ENCODE measurements around the gene SPTBN5.
"Not testable (repeated sequence)": the region's sequence is repeated elsewhere in the genome, so short reads cannot be mapped to it uniquely, and the experiment has no call there.

SPTBN5 gene

GRCh38 chr15:41839781-41840491 lies 53.9 kb downstream of the SPTBN5 start:
- no peaks in the 10 kb centered on the region for H3K4me1 ChIP-seq (ENCODE audit: control insufficient read depth in 1 of 2, insufficient read depth in 2 of 2, low read length in 2 of 2)
- no peaks in the 10 kb centered on the region for H3K9me3 ChIP-seq (ENCODE audit: control insufficient read depth in 1 of 2, low read length in 2 of 2)
- H3K27ac ChIP-seq (ENCODE audit: low read length), result no peak overlapping the region
- peaks cover 3 to 53% of the 10 kb centered on the region in 2 donors for H3K36me3 ChIP-seq (ENCODE audit: control insufficient read depth in 1 of 2, insufficient read depth in 2 of 2, low read length in 2 of 2)
- no peak overlapping the region for H3K4me3 ChIP-seq (ENCODE audit: low read depth in 1 of 2, low read length in 2 of 2)
- H3K27me3 ChIP-seq (ENCODE audit: low read depth, low read length), result no peaks in the 10 kb centered on the region

DNA sequence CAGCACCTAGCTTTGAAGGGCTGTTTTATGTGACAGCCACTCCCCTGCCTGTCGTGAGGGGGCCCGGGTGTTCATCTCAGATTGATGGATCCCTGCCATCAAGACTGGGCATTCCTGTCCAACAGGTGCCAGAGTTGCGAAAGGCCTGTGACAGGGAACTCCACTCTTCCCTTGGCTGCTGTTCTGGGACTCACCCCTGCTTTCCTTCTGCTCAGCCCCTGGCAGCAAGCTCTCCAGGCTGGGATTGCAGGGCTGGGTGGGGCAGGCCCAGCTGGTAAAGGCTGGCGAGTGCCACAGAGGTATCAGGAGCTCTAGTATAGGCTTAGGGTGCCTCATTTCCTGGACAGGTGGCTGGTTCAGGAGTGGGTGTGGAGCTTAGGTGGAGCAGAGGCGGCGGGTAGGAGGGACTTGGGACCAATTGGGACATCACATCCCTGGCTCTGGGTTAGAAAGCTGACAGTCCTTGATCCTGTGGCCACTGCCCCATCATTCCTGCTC lies 55.4 kb downstream of the SPTBN5 start, which contains the start of gene PLA2G4B:
Gene PLA2G4B (plus strand): TSS at position 448 of the 498 bp plus-strand sequence. CDS start 67 bp downstream, outside the sequence.
- Histone ChIP-seq H3K36me3 (ENCODE audit: control insufficient read depth in 1 of 2, insufficient read depth in 2 of 2, low read length in 2 of 2) (peaks cover 3 to 38% of the 10 kb centered on the region in 2 donors), H3K4me1 (ENCODE audit: control insufficient read depth in 1 of 2, insufficient read depth in 2 of 2, low read length in 2 of 2) (no peaks in the 10 kb centered on the region), H3K27ac (ENCODE audit: low read length) (no peak within 1 kb of the TSS), H3K4me3 (ENCODE audit: low read depth in 1 of 2, low read length in 2 of 2) (no peak within 1 kb of the TSS), H3K27me3 (ENCODE audit: low read depth, low read length) (no peaks in the 10 kb centered on the region), H3K9me3 (ENCODE audit: control insufficient read depth in 1 of 2, low read length in 2 of 2) (no peaks in the 10 kb centered on the region)

- no peak overlapping the region for H3K4me3 ChIP-seq (ENCODE audit: low read depth in 1 of 2, low read length in 2 of 2)
- peaks cover 3 to 32% of the 10 kb centered on the region in 2 donors for H3K36me3 ChIP-seq (ENCODE audit: control insufficient read depth in 1 of 2, insufficient read depth in 2 of 2, low read length in 2 of 2)
- H3K27me3 ChIP-seq (ENCODE audit: low read depth, low read length), result no peaks in the 10 kb centered on the region
- no peaks in the 10 kb centered on the region for H3K9me3 ChIP-seq (ENCODE audit: control insufficient read depth in 1 of 2, low read length in 2 of 2)
- H3K4me1 ChIP-seq (ENCODE audit: control insufficient read depth in 1 of 2, insufficient read depth in 2 of 2, low read length in 2 of 2), result no peaks in the 10 kb centered on the region
- no peak overlapping the region for H3K27ac ChIP-seq (ENCODE audit: low read length)
Measured at GRCh38 chr15:41836713-41837454, 57.0 kb downstream of the SPTBN5 start.

DNA sequence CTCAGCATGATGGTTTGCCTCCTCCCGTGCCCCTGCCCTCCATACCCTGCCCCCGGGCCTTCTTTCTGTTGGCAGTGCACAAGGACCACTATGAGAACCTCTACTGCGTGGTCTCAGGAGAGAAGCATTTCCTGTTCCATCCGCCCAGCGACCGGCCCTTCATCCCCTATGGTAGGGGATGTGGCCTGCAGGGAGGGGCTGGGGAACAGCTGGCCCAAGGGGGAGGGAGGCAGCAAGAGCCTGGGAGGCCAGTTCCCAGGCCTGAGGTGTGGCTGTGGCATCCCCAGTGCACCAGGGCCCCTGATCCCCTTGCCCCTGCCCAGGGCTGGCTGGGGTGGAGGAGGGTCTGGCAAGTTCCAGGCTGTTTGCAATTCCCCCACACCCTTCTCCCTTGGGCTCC lies 57.8 kb downstream of the SPTBN5 start:
- Histone ChIP-seq H3K4me3 (ENCODE audit: low read depth in 1 of 2, low read length in 2 of 2) (no peak overlapping the region), H3K27me3 (ENCODE audit: low read depth, low read length) (no peaks in the 10 kb centered on the region), H3K4me1 (ENCODE audit: control insufficient read depth in 1 of 2, insufficient read depth in 2 of 2, low read length in 2 of 2) (no peaks in the 10 kb centered on the region), H3K27ac (ENCODE audit: low read length) (no peak overlapping the region), H3K36me3 (ENCODE audit: control insufficient read depth in 1 of 2, insufficient read depth in 2 of 2, low read length in 2 of 2) (peaks cover 3 to 31% of the 10 kb centered on the region in 2 donors), H3K9me3 (ENCODE audit: control insufficient read depth in 1 of 2, low read length in 2 of 2) (no peaks in the 10 kb centered on the region)

GRCh38 chr15:41834096-41834495 lies 59.8 kb downstream of the SPTBN5 start:
- Histone ChIP-seq H3K4me1 (ENCODE audit: control insufficient read depth in 1 of 2, insufficient read depth in 2 of 2, low read length in 2 of 2) (peaks cover 0 to under 1% of the 10 kb centered on the region in 2 donors), H3K4me3 (ENCODE audit: low read depth in 1 of 2, low read length in 2 of 2) (no peak overlapping the region), H3K27me3 (ENCODE audit: low read depth, low read length) (no peaks in the 10 kb centered on the region), H3K9me3 (ENCODE audit: control insufficient read depth in 1 of 2, low read length in 2 of 2) (no peaks in the 10 kb centered on the region), H3K36me3 (ENCODE audit: control insufficient read depth in 1 of 2, insufficient read depth in 2 of 2, low read length in 2 of 2) (peaks cover 3 to 16% of the 10 kb centered on the region in 2 donors), H3K27ac (ENCODE audit: low read length) (no peak overlapping the region)

DNA sequence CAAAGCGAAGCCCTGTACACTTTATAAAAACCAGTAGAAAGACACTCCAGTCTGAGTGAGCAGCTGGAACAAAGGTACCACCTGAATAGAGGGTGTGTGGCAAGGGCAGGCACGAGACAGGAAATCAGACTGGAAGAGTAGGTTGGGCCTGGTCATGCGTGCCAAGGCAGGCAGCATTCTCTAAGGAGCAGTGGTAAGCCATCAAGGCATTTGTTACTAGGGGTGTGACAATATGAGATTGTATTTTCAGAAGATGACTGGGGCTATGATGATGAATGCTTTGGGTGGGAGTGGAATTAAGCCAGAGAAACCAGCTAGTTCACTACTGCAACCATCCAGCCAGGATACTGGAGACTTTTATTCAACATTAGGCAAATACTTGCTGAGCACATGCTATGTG lies 61.0 kb downstream of the SPTBN5 start:
- H3K9me3 ChIP-seq (ENCODE audit: control insufficient read depth in 1 of 2, low read length in 2 of 2), result no peaks in the 10 kb centered on the region
- peaks cover 0 to 16% of the 10 kb centered on the region in 2 donors for H3K36me3 ChIP-seq (ENCODE audit: control insufficient read depth in 1 of 2, insufficient read depth in 2 of 2, low read length in 2 of 2)
- no peak overlapping the region for H3K27ac ChIP-seq (ENCODE audit: low read length)
- H3K4me1 ChIP-seq (ENCODE audit: control insufficient read depth in 1 of 2, insufficient read depth in 2 of 2, low read length in 2 of 2), result peaks cover 0 to 3% of the 10 kb centered on the region in 2 donors
- H3K27me3 ChIP-seq (ENCODE audit: low read depth, low read length), result no peaks in the 10 kb centered on the region
- no peak overlapping the region for H3K4me3 ChIP-seq (ENCODE audit: low read depth in 1 of 2, low read length in 2 of 2)

DNA sequence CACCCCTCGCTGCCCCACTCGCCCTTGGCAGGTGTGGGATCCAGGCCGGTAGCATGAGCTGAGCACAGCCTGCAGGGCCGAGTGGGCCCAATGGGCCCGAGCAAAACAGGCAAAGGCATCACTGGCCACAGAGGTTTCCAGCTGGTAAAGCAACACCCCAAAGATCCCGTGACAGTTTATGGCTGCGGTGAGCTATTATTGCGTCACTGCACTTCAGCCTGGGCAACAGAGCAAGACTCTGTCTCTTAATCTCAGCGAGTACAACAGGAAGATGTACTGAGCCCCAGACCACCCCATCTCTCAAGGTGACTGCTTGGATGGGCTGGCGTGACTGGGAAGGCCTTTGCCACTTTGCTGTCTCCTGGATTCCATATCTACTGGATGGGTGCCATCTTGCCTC lies 61.6 kb downstream of the SPTBN5 start:
- H3K4me3 ChIP-seq (ENCODE audit: low read depth in 1 of 2, low read length in 2 of 2), result no peak overlapping the region
- no peaks in the 10 kb centered on the region for H3K27me3 ChIP-seq (ENCODE audit: low read depth, low read length)
- no peak overlapping the region for H3K27ac ChIP-seq (ENCODE audit: low read length)
- peaks cover 0 to 15% of the 10 kb centered on the region in 2 donors for H3K36me3 ChIP-seq (ENCODE audit: control insufficient read depth in 1 of 2, insufficient read depth in 2 of 2, low read length in 2 of 2)
- H3K9me3 ChIP-seq (ENCODE audit: control insufficient read depth in 1 of 2, low read length in 2 of 2), result no peaks in the 10 kb centered on the region
- H3K4me1 ChIP-seq (ENCODE audit: control insufficient read depth in 1 of 2, insufficient read depth in 2 of 2, low read length in 2 of 2), result peaks cover 0 to 7% of the 10 kb centered on the region in 2 donors

DNA sequence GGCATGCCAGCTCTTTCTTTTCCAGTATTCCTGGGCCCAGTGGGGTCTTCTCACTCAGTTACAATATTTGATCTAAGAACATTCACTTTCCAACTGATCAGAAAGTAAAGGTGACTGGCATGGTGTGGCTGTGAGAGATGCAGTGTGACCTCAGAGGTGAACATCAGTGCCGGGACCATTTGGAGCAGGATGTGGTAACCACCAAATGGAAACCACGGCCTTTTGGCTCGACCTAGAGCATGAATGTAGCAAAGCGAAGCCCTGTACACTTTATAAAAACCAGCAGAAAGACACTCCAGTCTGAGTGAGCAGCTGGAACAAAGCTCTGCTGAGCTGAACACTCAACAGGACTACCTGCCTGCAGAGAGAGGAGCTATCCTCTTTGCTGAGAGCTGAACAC lies 62.6 kb downstream of the SPTBN5 start:
- not testable (repeated sequence) for H3K27me3 ChIP-seq (ENCODE audit: low read depth, low read length); H3K27ac ChIP-seq (ENCODE audit: low read length); H3K9me3 ChIP-seq (ENCODE audit: control insufficient read depth in 1 of 2, low read length in 2 of 2); H3K4me3 ChIP-seq (ENCODE audit: low read depth in 1 of 2, low read length in 2 of 2); H3K36me3 ChIP-seq (ENCODE audit: control insufficient read depth in 1 of 2, insufficient read depth in 2 of 2, low read length in 2 of 2)
- peaks cover 0 to 10% of the 10 kb centered on the region in 2 donors for H3K4me1 ChIP-seq (ENCODE audit: control insufficient read depth in 1 of 2, insufficient read depth in 2 of 2, low read length in 2 of 2)

DNA sequence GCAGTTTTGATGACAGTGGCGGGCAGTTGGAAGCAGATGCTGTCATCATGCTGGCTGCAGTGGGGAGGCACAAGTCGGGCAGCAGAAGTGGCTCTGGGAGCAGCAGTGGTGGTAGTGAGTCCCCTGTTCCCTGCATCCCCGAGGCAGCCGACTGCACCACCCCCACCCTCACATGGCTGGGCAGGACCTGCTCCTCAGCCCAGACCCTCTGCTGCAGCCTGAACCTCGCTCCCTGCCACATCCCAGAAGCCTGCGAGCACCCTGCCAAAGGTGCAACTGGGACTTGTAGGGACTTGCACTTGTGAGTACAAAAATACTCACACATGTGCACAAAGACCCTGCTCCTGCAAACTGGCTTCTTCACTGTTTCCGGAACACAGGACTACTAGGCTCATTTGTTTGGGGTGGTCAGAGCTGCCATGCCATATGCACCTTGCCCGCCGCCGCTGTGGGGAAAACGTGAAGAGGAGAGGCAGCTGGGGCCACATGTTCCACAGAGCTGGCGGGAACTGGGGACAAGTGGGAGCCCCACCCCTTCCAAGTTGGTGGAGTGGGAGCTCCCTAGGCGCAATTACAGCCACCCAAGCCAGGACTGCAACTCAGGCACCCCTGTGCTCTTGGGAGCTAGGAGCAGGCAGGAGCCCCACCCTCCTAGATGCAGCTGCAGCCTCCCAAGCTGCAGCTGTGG lies 63.8 kb downstream of the SPTBN5 start:
- Histone ChIP-seq H3K27ac (ENCODE audit: low read length) (no peak overlapping the region), H3K4me3 (ENCODE audit: low read depth in 1 of 2, low read length in 2 of 2) (no peak overlapping the region), H3K9me3 (ENCODE audit: control insufficient read depth in 1 of 2, low read length in 2 of 2) (no peaks in the 10 kb centered on the region), H3K36me3 (ENCODE audit: control insufficient read depth in 1 of 2, insufficient read depth in 2 of 2, low read length in 2 of 2) (peaks cover 4 to 15% of the 10 kb centered on the region in 2 donors), H3K27me3 (ENCODE audit: low read depth, low read length) (no peaks in the 10 kb centered on the region), H3K4me1 (ENCODE audit: control insufficient read depth in 1 of 2, insufficient read depth in 2 of 2, low read length in 2 of 2) (peaks cover 0 to 10% of the 10 kb centered on the region in 2 donors)

GRCh38 chr15:41828807-41829141 lies 65.1 kb downstream of the SPTBN5 start:
- Histone ChIP-seq H3K27ac (ENCODE audit: low read length) (peak overlapping the region; percentile 76), H3K9me3 (ENCODE audit: control insufficient read depth in 1 of 2, low read length in 2 of 2) (no peaks in the 10 kb centered on the region), H3K27me3 (ENCODE audit: low read depth, low read length) (no peaks in the 10 kb centered on the region), H3K4me3 (ENCODE audit: low read depth in 1 of 2, low read length in 2 of 2) (peak overlapping the region; percentile 68 to 74), H3K4me1 (ENCODE audit: control insufficient read depth in 1 of 2, insufficient read depth in 2 of 2, low read length in 2 of 2) (peaks cover 0 to 10% of the 10 kb centered on the region in 2 donors), H3K36me3 (ENCODE audit: control insufficient read depth in 1 of 2, insufficient read depth in 2 of 2, low read length in 2 of 2) (peaks cover 8 to 29% of the 10 kb centered on the region in 2 donors)

Measured in muscle layer of duodenum (tissue), 2 donors.